ENCODE measurements around the gene SETD5. TPM values are rescaled to one million over a fixed set of nuclear protein-coding genes. Genes with fewer than 3 reads are reported as not detected.
"Not testable (repeated sequence)": the region's sequence is repeated elsewhere in the genome, so short reads cannot be mapped to it uniquely, and the experiment has no call there.

The SETD5 gene
- total and polyA plus RNA-seq, 9 donors, result 62.3 to 116 (median 86.8) TPM

- DNase-seq, result no peak
- Histone ChIP-seq H3K36me3 (ENCODE audit: control insufficient read depth, insufficient read depth, low read length) (peaks cover 24% of the 10 kb centered on the region), H3K27ac (ENCODE audit: low read length) (no peak overlapping the region), H3K4me1 (ENCODE audit: control insufficient read depth, insufficient read depth, low read length) (no peaks in the 10 kb centered on the region), H3K27me3 (ENCODE audit: control insufficient read depth, insufficient read depth, low read length) (no peaks in the 10 kb centered on the region), H3K4me3 (ENCODE audit: low read length) (no peak overlapping the region), H3K9me3 (replicated peaks; ENCODE audit: control insufficient read depth, low read depth, low read length) (no peaks in the 10 kb centered on the region)
- WGBS (ENCODE audit: insufficient coverage), result no CpG with 5 or more reads among the region's 1 CpG
Observed at GRCh38 chr3:9455596-9456131, 58.2 kb downstream of the SETD5 start.

- Histone ChIP-seq H3K27me3 (ENCODE audit: control insufficient read depth, insufficient read depth, low read length) (no peaks in the 10 kb centered on the region), H3K4me3 (ENCODE audit: low read length) (no peak overlapping the region), H3K27ac (ENCODE audit: low read length) (no peak overlapping the region), H3K4me1 (ENCODE audit: control insufficient read depth, insufficient read depth, low read length) (no peaks in the 10 kb centered on the region), H3K36me3 (ENCODE audit: control insufficient read depth, insufficient read depth, low read length) (peaks cover 71% of the 10 kb centered on the region), H3K9me3 (replicated peaks; ENCODE audit: control insufficient read depth, low read depth, low read length) (no peaks in the 10 kb centered on the region)
- 91% methylated on average over 3 of the region's 3 CpGs for WGBS (ENCODE audit: insufficient coverage)
- DNase-seq, result no peak
Observed at GRCh38 chr3:9467451-9467850, 70.0 kb downstream of the SETD5 start.

- 96% methylated on average over 3 of the region's 7 CpGs for WGBS (ENCODE audit: insufficient coverage)
- Histone ChIP-seq H3K4me1 (ENCODE audit: control insufficient read depth, insufficient read depth, low read length) (no peaks in the 10 kb centered on the region), H3K4me3 (ENCODE audit: low read length) (no peak overlapping the region), H3K9me3 (replicated peaks; ENCODE audit: control insufficient read depth, low read depth, low read length) (no peaks in the 10 kb centered on the region), H3K27me3 (ENCODE audit: control insufficient read depth, insufficient read depth, low read length) (no peaks in the 10 kb centered on the region), H3K36me3 (ENCODE audit: control insufficient read depth, insufficient read depth, low read length) (peaks cover 76% of the 10 kb centered on the region), H3K27ac (ENCODE audit: low read length) (no peak overlapping the region)
- DNase-seq, result no peak
Observed at GRCh38 chr3:9468460-9468859, 71.0 kb downstream of the SETD5 start.

- 92% methylated on average over 2 of the region's 3 CpGs for WGBS (ENCODE audit: insufficient coverage)
- peaks cover 76% of the 10 kb centered on the region for H3K36me3 ChIP-seq (ENCODE audit: control insufficient read depth, insufficient read depth, low read length)
Observed at GRCh38 chr3:9469986-9470385, 72.6 kb downstream of the SETD5 start.

GRCh38 chr3:9473496-9474065, 76.2 kb downstream of the SETD5 start:
- Histone ChIP-seq H3K27ac (ENCODE audit: low read length) (no peak overlapping the region), H3K9me3 (replicated peaks; ENCODE audit: control insufficient read depth, low read depth, low read length) (no peaks in the 10 kb centered on the region), H3K4me1 (ENCODE audit: control insufficient read depth, insufficient read depth, low read length) (no peaks in the 10 kb centered on the region), H3K27me3 (ENCODE audit: control insufficient read depth, insufficient read depth, low read length) (no peaks in the 10 kb centered on the region), H3K4me3 (ENCODE audit: low read length) (no peak overlapping the region), H3K36me3 (ENCODE audit: control insufficient read depth, insufficient read depth, low read length) (peaks cover 82% of the 10 kb centered on the region)
- DNase-seq, result no peak

More at GRCh38 chr3:9469986-9470385, 72.6 kb downstream of the SETD5 start:
- no peak for DNase-seq
- H3K4me1 ChIP-seq (ENCODE audit: control insufficient read depth, insufficient read depth, low read length), result no peaks in the 10 kb centered on the region
- H3K4me3 ChIP-seq (ENCODE audit: low read length), result no peak overlapping the region
- no peak overlapping the region for H3K27ac ChIP-seq (ENCODE audit: low read length)
- no peaks in the 10 kb centered on the region for H3K9me3 ChIP-seq (replicated peaks; ENCODE audit: control insufficient read depth, low read depth, low read length)
- H3K27me3 ChIP-seq (ENCODE audit: control insufficient read depth, insufficient read depth, low read length), result no peaks in the 10 kb centered on the region

GRCh38 chr3:9474482-9474881, 77.1 kb downstream of the SETD5 start:
- no peak overlapping the region for H3K4me3 ChIP-seq (ENCODE audit: low read length)
- H3K36me3 ChIP-seq (ENCODE audit: control insufficient read depth, insufficient read depth, low read length), result peaks cover 83% of the 10 kb centered on the region
- H3K9me3 ChIP-seq (replicated peaks; ENCODE audit: control insufficient read depth, low read depth, low read length), result no peaks in the 10 kb centered on the region
- 91% methylated on average over 4 of the region's 6 CpGs for WGBS (ENCODE audit: insufficient coverage)
- no peaks in the 10 kb centered on the region for H3K27me3 ChIP-seq (ENCODE audit: control insufficient read depth, insufficient read depth, low read length)
- no peak overlapping the region for H3K27ac ChIP-seq (ENCODE audit: low read length)
- H3K4me1 ChIP-seq (ENCODE audit: control insufficient read depth, insufficient read depth, low read length), result no peaks in the 10 kb centered on the region
- no peak for DNase-seq

- H3K9me3 ChIP-seq (replicated peaks; ENCODE audit: control insufficient read depth, low read depth, low read length), result no peaks in the 10 kb centered on the region
- no peaks in the 10 kb centered on the region for H3K27me3 ChIP-seq (ENCODE audit: control insufficient read depth, insufficient read depth, low read length)
- no peaks in the 10 kb centered on the region for H3K4me1 ChIP-seq (ENCODE audit: control insufficient read depth, insufficient read depth, low read length)
- peaks cover 81% of the 10 kb centered on the region for H3K36me3 ChIP-seq (ENCODE audit: control insufficient read depth, insufficient read depth, low read length)
- WGBS (ENCODE audit: insufficient coverage), result no CpG with 5 or more reads among the region's 5 CpGs
- DNase-seq, result no peak
- no peak overlapping the region for H3K27ac ChIP-seq (ENCODE audit: low read length)
- H3K4me3 ChIP-seq (ENCODE audit: low read length), result no peak overlapping the region
Observed at GRCh38 chr3:9476935-9477334, 79.5 kb downstream of the SETD5 start.

GRCh38 chr3:9480265-9480664, 82.8 kb downstream of the SETD5 start:
- no CpG with 5 or more reads among the region's 1 CpG for WGBS (ENCODE audit: insufficient coverage)
- H3K36me3 ChIP-seq (ENCODE audit: control insufficient read depth, insufficient read depth, low read length), result peaks cover 55% of the 10 kb centered on the region
- no peaks in the 10 kb centered on the region for H3K4me1 ChIP-seq (ENCODE audit: control insufficient read depth, insufficient read depth, low read length)
- H3K9me3 ChIP-seq (replicated peaks; ENCODE audit: control insufficient read depth, low read depth, low read length), result no peaks in the 10 kb centered on the region
- no peak for DNase-seq
- no peak overlapping the region for H3K4me3 ChIP-seq (ENCODE audit: low read length)
- H3K27ac ChIP-seq (ENCODE audit: low read length), result no peak overlapping the region
- H3K27me3 ChIP-seq (ENCODE audit: control insufficient read depth, insufficient read depth, low read length), result no peaks in the 10 kb centered on the region

- Histone ChIP-seq H3K27me3 (ENCODE audit: control insufficient read depth, insufficient read depth, low read length) (no peaks in the 10 kb centered on the region), H3K4me1 (ENCODE audit: control insufficient read depth, insufficient read depth, low read length) (no peaks in the 10 kb centered on the region), H3K36me3 (ENCODE audit: control insufficient read depth, insufficient read depth, low read length) (peaks cover 15% of the 10 kb centered on the region), H3K27ac (ENCODE audit: low read length) (no peak overlapping the region), H3K4me3 (ENCODE audit: low read length) (no peak overlapping the region), H3K9me3 (replicated peaks; ENCODE audit: control insufficient read depth, low read depth, low read length) (peaks cover 11% of the 10 kb centered on the region)
- WGBS (ENCODE audit: insufficient coverage), result no CpG with 5 or more reads among the region's 1 CpG
- no peak for DNase-seq
Observed at GRCh38 chr3:9485248-9485647, 87.8 kb downstream of the SETD5 start.

GRCh38 chr3:9491506-9491905, 94.1 kb downstream of the SETD5 start:
- H3K9me3 ChIP-seq (replicated peaks; ENCODE audit: control insufficient read depth, low read depth, low read length), result peaks cover 11% of the 10 kb centered on the region
- 80% methylated on average over 1 of the region's 3 CpGs for WGBS (ENCODE audit: insufficient coverage)
- no peaks in the 10 kb centered on the region for H3K36me3 ChIP-seq (ENCODE audit: control insufficient read depth, insufficient read depth, low read length)
- no peak overlapping the region for H3K4me3 ChIP-seq (ENCODE audit: low read length)
- H3K27ac ChIP-seq (ENCODE audit: low read length), result no peak overlapping the region
- no peak for DNase-seq
- H3K4me1 ChIP-seq (ENCODE audit: control insufficient read depth, insufficient read depth, low read length), result no peaks in the 10 kb centered on the region
- no peaks in the 10 kb centered on the region for H3K27me3 ChIP-seq (ENCODE audit: control insufficient read depth, insufficient read depth, low read length)

- not testable (repeated sequence) for H3K27me3 ChIP-seq (ENCODE audit: control insufficient read depth, insufficient read depth, low read length); H3K9me3 ChIP-seq (replicated peaks; ENCODE audit: control insufficient read depth, low read depth, low read length); H3K36me3 ChIP-seq (ENCODE audit: control insufficient read depth, insufficient read depth, low read length); H3K27ac ChIP-seq (ENCODE audit: low read length); DNase-seq; H3K4me1 ChIP-seq (ENCODE audit: control insufficient read depth, insufficient read depth, low read length); H3K4me3 ChIP-seq (ENCODE audit: low read length)
- WGBS (ENCODE audit: insufficient coverage), result 89% methylated on average over 13 of the region's 15 CpGs
Observed at GRCh38 chr3:9494036-9494435, 96.6 kb downstream of the SETD5 start.
